ENCODE measurements around the gene NLRC3. TPM values are rescaled to one million over a fixed set of nuclear protein-coding genes. Genes with fewer than 3 reads are reported as not detected.

Gene NLRC3
- total RNA-seq, 1 experiment from 2014 or later = 0.26 TPM

DNA sequence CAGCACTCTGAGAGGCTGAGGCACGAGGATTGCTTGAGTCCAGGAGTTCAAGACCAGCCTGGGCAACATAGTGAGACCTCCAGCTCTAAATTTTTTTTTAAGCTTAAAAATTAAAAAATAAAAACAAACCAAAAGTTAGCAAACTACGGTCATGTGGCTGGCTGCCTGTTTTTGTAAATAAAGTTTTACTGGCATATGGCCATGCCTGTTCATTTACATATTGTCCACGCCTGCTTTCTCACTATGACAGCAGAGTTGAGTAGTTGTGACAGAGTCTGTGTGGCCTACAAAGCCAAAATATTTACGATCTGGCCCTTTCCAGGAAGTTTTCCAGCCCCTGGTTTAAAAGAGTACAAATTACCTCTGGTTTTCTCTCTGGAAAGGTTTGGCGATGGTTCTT lies 30.9 kb upstream of the NLRC3 start:
- ChIA-PET CTCF (no interaction called here), POLR2A (no interaction called here)
- no peak overlapping the region for H3K4me3 Mint-ChIP-seq
- no peaks in the 10 kb centered on the region for H3K27me3 Mint-ChIP-seq (ENCODE audit: low read depth)
- no peak overlapping the region for H3K27ac Mint-ChIP-seq
- H3K36me3 Mint-ChIP-seq = peaks cover 18% of the 10 kb centered on the region
- no peak for ATAC-seq
- TF ChIP-seq NFATC4 (CRISPR knock-in tag; IDR thresholded peaks at IDR 0.05) (no peak), FOXK1 (CRISPR knock-in tag; IDR thresholded peaks at IDR 0.05) (no peak), NR3C1 (CRISPR knock-in tag; conservative IDR thresholded peaks at IDR 0.05; ENCODE audit: low read depth) (no peak), ZNF671 (CRISPR knock-in tag; IDR thresholded peaks at IDR 0.05) (no peak), ZNF423 (CRISPR knock-in tag; IDR thresholded peaks at IDR 0.05) (no peak), ZNF396 (CRISPR knock-in tag; IDR thresholded peaks at IDR 0.05; ENCODE audit: borderline replicate concordance) (no peak), NFE2L1 (CRISPR knock-in tag; IDR thresholded peaks at IDR 0.05) (no peak), JUN (CRISPR knock-in tag; IDR thresholded peaks at IDR 0.05) (no peak), ZNF121 (CRISPR knock-in tag; IDR thresholded peaks at IDR 0.05) (no peak), GABPB1 (CRISPR knock-in tag; IDR thresholded peaks at IDR 0.05) (no peak), ZNF138 (CRISPR knock-in tag; conservative IDR thresholded peaks at IDR 0.05) (no peak), SMAD3 (CRISPR knock-in tag; IDR thresholded peaks at IDR 0.05; ENCODE audit: borderline replicate concordance) (no peak), GRHL2 (CRISPR knock-in tag; IDR thresholded peaks at IDR 0.05; ENCODE audit: insufficient replicate concordance, severe bottlenecking) (no peak)
- TF ChIP-seq, protein P1, sequence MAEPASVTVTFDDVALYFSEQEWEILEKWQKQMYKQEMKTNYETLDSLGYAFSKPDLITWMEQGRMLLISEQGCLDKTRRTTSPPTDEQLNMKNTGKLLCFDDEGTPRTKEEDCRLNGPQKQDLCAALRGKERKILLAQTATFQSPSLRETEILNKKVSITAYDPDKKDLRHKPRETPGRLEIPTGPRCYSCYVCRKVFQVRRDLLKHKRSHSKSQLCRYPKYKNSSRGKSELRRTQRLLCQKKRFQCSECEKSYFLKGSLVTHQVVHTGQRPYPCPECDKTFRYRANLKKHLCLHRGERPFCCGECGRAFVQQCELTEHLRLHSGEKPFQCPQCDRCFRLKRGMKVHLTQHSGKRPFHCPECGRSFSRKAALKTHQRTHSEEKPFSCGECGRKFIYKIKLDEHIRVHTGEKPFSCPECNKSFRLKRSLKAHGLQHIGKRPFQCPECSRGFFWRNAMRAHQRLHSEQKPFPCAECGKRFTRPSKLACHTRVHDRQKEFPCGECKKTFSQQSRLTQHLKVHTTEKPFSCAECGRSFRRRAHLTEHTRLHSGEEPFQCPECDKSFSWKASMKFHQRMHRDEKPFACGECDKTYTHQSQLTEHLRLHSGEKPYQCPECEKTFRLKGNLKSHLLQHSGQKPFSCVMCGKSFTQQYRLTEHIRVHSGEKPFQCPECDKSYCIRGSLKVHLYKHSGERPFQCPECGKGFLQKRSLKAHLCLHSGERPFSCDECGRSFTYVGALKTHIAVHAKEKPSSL (CRISPR knock-in tag; conservative IDR thresholded peaks at IDR 0.05) = no peak
- TF ChIP-seq, protein P2, sequence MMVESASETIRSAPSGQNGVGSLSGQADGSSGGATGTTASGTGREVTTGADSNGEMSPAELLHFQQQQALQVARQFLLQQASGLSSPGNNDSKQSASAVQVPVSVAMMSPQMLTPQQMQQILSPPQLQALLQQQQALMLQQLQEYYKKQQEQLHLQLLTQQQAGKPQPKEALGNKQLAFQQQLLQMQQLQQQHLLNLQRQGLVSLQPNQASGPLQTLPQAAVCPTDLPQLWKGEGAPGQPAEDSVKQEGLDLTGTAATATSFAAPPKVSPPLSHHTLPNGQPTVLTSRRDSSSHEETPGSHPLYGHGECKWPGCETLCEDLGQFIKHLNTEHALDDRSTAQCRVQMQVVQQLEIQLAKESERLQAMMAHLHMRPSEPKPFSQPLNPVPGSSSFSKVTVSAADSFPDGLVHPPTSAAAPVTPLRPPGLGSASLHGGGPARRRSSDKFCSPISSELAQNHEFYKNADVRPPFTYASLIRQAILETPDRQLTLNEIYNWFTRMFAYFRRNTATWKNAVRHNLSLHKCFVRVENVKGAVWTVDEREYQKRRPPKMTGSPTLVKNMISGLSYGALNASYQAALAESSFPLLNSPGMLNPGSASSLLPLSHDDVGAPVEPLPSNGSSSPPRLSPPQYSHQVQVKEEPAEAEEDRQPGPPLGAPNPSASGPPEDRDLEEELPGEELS (CRISPR knock-in tag; IDR thresholded peaks at IDR 0.05) = no peak
- TF ChIP-seq, protein P3, sequence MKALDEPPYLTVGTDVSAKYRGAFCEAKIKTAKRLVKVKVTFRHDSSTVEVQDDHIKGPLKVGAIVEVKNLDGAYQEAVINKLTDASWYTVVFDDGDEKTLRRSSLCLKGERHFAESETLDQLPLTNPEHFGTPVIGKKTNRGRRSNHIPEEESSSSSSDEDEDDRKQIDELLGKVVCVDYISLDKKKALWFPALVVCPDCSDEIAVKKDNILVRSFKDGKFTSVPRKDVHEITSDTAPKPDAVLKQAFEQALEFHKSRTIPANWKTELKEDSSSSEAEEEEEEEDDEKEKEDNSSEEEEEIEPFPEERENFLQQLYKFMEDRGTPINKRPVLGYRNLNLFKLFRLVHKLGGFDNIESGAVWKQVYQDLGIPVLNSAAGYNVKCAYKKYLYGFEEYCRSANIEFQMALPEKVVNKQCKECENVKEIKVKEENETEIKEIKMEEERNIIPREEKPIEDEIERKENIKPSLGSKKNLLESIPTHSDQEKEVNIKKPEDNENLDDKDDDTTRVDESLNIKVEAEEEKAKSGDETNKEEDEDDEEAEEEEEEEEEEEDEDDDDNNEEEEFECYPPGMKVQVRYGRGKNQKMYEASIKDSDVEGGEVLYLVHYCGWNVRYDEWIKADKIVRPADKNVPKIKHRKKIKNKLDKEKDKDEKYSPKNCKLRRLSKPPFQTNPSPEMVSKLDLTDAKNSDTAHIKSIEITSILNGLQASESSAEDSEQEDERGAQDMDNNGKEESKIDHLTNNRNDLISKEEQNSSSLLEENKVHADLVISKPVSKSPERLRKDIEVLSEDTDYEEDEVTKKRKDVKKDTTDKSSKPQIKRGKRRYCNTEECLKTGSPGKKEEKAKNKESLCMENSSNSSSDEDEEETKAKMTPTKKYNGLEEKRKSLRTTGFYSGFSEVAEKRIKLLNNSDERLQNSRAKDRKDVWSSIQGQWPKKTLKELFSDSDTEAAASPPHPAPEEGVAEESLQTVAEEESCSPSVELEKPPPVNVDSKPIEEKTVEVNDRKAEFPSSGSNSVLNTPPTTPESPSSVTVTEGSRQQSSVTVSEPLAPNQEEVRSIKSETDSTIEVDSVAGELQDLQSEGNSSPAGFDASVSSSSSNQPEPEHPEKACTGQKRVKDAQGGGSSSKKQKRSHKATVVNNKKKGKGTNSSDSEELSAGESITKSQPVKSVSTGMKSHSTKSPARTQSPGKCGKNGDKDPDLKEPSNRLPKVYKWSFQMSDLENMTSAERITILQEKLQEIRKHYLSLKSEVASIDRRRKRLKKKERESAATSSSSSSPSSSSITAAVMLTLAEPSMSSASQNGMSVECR (CRISPR knock-in tag; IDR thresholded peaks at IDR 0.05; ENCODE audit: borderline replicate concordance) = no peak
- TF ChIP-seq, protein P4, sequence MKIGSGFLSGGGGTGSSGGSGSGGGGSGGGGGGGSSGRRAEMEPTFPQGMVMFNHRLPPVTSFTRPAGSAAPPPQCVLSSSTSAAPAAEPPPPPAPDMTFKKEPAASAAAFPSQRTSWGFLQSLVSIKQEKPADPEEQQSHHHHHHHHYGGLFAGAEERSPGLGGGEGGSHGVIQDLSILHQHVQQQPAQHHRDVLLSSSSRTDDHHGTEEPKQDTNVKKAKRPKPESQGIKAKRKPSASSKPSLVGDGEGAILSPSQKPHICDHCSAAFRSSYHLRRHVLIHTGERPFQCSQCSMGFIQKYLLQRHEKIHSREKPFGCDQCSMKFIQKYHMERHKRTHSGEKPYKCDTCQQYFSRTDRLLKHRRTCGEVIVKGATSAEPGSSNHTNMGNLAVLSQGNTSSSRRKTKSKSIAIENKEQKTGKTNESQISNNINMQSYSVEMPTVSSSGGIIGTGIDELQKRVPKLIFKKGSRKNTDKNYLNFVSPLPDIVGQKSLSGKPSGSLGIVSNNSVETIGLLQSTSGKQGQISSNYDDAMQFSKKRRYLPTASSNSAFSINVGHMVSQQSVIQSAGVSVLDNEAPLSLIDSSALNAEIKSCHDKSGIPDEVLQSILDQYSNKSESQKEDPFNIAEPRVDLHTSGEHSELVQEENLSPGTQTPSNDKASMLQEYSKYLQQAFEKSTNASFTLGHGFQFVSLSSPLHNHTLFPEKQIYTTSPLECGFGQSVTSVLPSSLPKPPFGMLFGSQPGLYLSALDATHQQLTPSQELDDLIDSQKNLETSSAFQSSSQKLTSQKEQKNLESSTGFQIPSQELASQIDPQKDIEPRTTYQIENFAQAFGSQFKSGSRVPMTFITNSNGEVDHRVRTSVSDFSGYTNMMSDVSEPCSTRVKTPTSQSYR (CRISPR knock-in tag; IDR thresholded peaks at IDR 0.05) = no peak
- TF ChIP-seq, protein P5, sequence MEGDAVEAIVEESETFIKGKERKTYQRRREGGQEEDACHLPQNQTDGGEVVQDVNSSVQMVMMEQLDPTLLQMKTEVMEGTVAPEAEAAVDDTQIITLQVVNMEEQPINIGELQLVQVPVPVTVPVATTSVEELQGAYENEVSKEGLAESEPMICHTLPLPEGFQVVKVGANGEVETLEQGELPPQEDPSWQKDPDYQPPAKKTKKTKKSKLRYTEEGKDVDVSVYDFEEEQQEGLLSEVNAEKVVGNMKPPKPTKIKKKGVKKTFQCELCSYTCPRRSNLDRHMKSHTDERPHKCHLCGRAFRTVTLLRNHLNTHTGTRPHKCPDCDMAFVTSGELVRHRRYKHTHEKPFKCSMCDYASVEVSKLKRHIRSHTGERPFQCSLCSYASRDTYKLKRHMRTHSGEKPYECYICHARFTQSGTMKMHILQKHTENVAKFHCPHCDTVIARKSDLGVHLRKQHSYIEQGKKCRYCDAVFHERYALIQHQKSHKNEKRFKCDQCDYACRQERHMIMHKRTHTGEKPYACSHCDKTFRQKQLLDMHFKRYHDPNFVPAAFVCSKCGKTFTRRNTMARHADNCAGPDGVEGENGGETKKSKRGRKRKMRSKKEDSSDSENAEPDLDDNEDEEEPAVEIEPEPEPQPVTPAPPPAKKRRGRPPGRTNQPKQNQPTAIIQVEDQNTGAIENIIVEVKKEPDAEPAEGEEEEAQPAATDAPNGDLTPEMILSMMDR (IDR thresholded peaks at IDR 0.05) = no peak
- TF ChIP-seq, protein P6, sequence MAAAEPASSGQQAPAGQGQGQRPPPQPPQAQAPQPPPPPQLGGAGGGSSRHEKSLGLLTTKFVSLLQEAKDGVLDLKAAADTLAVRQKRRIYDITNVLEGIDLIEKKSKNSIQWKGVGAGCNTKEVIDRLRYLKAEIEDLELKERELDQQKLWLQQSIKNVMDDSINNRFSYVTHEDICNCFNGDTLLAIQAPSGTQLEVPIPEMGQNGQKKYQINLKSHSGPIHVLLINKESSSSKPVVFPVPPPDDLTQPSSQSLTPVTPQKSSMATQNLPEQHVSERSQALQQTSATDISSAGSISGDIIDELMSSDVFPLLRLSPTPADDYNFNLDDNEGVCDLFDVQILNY (CRISPR knock-in tag; IDR thresholded peaks at IDR 0.05) = no peak
- TF ChIP-seq, protein P7, sequence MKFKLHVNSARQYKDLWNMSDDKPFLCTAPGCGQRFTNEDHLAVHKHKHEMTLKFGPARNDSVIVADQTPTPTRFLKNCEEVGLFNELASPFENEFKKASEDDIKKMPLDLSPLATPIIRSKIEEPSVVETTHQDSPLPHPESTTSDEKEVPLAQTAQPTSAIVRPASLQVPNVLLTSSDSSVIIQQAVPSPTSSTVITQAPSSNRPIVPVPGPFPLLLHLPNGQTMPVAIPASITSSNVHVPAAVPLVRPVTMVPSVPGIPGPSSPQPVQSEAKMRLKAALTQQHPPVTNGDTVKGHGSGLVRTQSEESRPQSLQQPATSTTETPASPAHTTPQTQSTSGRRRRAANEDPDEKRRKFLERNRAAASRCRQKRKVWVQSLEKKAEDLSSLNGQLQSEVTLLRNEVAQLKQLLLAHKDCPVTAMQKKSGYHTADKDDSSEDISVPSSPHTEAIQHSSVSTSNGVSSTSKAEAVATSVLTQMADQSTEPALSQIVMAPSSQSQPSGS (CRISPR knock-in tag; IDR thresholded peaks at IDR 0.05; ENCODE audit: borderline replicate concordance, low read depth) = no peak
- H3K9me3 Mint-ChIP-seq = no peaks in the 10 kb centered on the region
- DNase-seq (ENCODE audit: low spot score) = peak; percentile 0
- H3K4me1 Mint-ChIP-seq = peaks cover 18% of the 10 kb centered on the region
